GM23338 (cell line): ENCODE results near the gene SFXN1. TPM values are rescaled to one million over a fixed set of nuclear protein-coding genes. Genes with fewer than 3 reads are reported as not detected.

Source experiments
- ATAC-seq: fragments of 200-7000 bp; cut with Tn5 transposase; 3 replicates; pipeline ENCODE4 v1.9.1; 2020
- DNase-seq: peaks from one replicate; pipeline ENCODE4 v3.0.0-alpha.2; 2015; ENCODE audit warnings: low spot score
- H2AFZ ChIP-seq: fragments of 200-600 bp; sonication (generic); 2 replicates; pipeline ENCODE4 v1.8.0; 2016; ENCODE audit warnings: antibody characterized with exemption, mild to moderate bottlenecking, moderate library complexity
- H3F3A ChIP-seq: fragments of 200-600 bp; sonication (generic); replicated peaks from 2 replicates; pipeline ENCODE4 v1.8.0; 2017; ENCODE audit warnings: antibody characterized with exemption, mixed run types, low read depth
- H3K27ac ChIP-seq: fragments of 200-600 bp; sonication (generic); 2 replicates; pipeline ENCODE4 v1.6.1; 2016; ENCODE audit warnings: low read depth
- H3K27me3 ChIP-seq: fragments of 200-600 bp; sonication (generic); 2 replicates; pipeline ENCODE4 v1.8.0; 2016; ENCODE audit warnings: mild to moderate bottlenecking, mixed run types, moderate library complexity; ENCODE audit not compliant: insufficient read depth
- H3K36me3 ChIP-seq: fragments of 200-600 bp; sonication (generic); 2 replicates; pipeline ENCODE4 v1.8.0; 2016; ENCODE audit warnings: mild to moderate bottlenecking; ENCODE audit not compliant: insufficient read depth
- H3K4me1 ChIP-seq: fragments of 200-600 bp; sonication (generic); 2 replicates; pipeline ENCODE4 v1.8.0; 2016; ENCODE audit warnings: mild to moderate bottlenecking, moderate library complexity; ENCODE audit not compliant: insufficient read depth
- H3K4me2 ChIP-seq: fragments of 200-600 bp; sonication (generic); 2 replicates; pipeline ENCODE4 v1.7.1; 2017; ENCODE audit warnings: mixed run types
- H3K4me3 ChIP-seq: fragments of 200-600 bp; sonication (generic); 2 replicates; pipeline ENCODE4 v1.6.1; 2016; ENCODE audit warnings: mixed run types
- H3K79me2 ChIP-seq: fragments of 200-600 bp; sonication (generic); replicated peaks from 2 replicates; pipeline ENCODE4 v1.8.0; 2017; ENCODE audit warnings: mild to moderate bottlenecking; ENCODE audit not compliant: insufficient read depth
- H3K9me2 ChIP-seq: fragments of 200-600 bp; sonication (generic); 2 replicates; pipeline ENCODE4 v1.8.0; 2017; ENCODE audit not compliant: insufficient read depth
- H4K20me1 ChIP-seq: fragments of 200-600 bp; sonication (generic); replicated peaks from 2 replicates; pipeline ENCODE4 v1.8.0; 2017; ENCODE audit warnings: mild to moderate bottlenecking; ENCODE audit not compliant: insufficient read depth
- H3K27ac Mint-ChIP-seq: 2 replicates; pipeline ENCODE4 v1.8.0; 2020; ENCODE audit warnings: inconsistent platforms, mild to moderate bottlenecking, moderate library complexity, mixed read lengths
- H3K27me3 Mint-ChIP-seq: 3 replicates; pipeline ENCODE4 v1.8.0; 2022; ENCODE audit warnings: low read depth, mild to moderate bottlenecking, moderate library complexity, mixed read lengths, inconsistent platforms; ENCODE audit not compliant: insufficient read depth, poor library complexity
- H3K36me3 Mint-ChIP-seq: 3 replicates; pipeline ENCODE4 v1.8.0; 2021; ENCODE audit warnings: low read depth, mild to moderate bottlenecking, inconsistent platforms, moderate library complexity, mixed read lengths
- H3K4me1 Mint-ChIP-seq: 3 replicates; pipeline ENCODE4 v1.8.0; 2020; ENCODE audit warnings: mild to moderate bottlenecking, inconsistent platforms, mixed read lengths
- H3K4me3 Mint-ChIP-seq: 3 replicates; pipeline ENCODE4 v1.8.0; 2021; ENCODE audit warnings: moderate library complexity, mild to moderate bottlenecking, inconsistent platforms, mixed read lengths
- H3K9me3 Mint-ChIP-seq: 3 replicates; pipeline ENCODE4 v1.8.0; 2020; ENCODE audit warnings: moderate library complexity, mild to moderate bottlenecking, inconsistent platforms, mixed read lengths
- CREB1 ChIP-seq: fragments of 250-450 bp; sonication (Bioruptor Pico); IDR thresholded peaks from 2 replicates; pipeline ENCODE4 v1.5.0; 2020; ENCODE audit warnings: low read depth, mild to moderate bottlenecking, moderate library complexity
- EZH2 ChIP-seq: fragments of 200-600 bp; sonication (generic); IDR thresholded peaks from one replicate; pipeline ENCODE4 v1.8.0; 2017; ENCODE audit warnings: antibody characterized with exemption, mild to moderate bottlenecking, low read depth; ENCODE audit not compliant: unreplicated experiment
- EZH2phosphoT487 ChIP-seq: fragments of 200-600 bp; sonication (generic); IDR thresholded peaks from one replicate; pipeline ENCODE4 v1.8.1; 2018; ENCODE audit warnings: antibody characterized with exemption; ENCODE audit not compliant: unreplicated experiment
- JUNB ChIP-seq: IDR thresholded peaks from one replicate; pipeline ENCODE4 v1.6.1; 2016; ENCODE audit warnings: antibody characterized with exemption; ENCODE audit not compliant: unreplicated experiment
- NANOG ChIP-seq: IDR thresholded peaks from 2 replicates; pipeline ENCODE4 v1.6.1; 2016; ENCODE audit warnings: antibody characterized with exemption, borderline replicate concordance
- POLR2AphosphoS5 ChIP-seq: IDR thresholded peaks from 2 replicates; pipeline ENCODE4 v1.6.1; 2016; ENCODE audit warnings: antibody characterized with exemption, low read depth
- STAT1 ChIP-seq: IDR thresholded peaks from one replicate; pipeline ENCODE4 v1.6.1; 2016; ENCODE audit warnings: antibody characterized with exemption; ENCODE audit not compliant: unreplicated experiment
- ZNF114 ChIP-seq: fragments of 250-450 bp; sonication (Bioruptor Pico); IDR thresholded peaks from 2 replicates; pipeline ENCODE4 v1.5.0; 2020; ENCODE audit warnings: mild to moderate bottlenecking, moderate library complexity
- polyA plus RNA-seq: library from polyadenylated mRNA; unstranded; fragments of >200 nt; fragmentation: Nextera tagmentation; extraction: Ambion mirVana; gene quantifications from 2 replicates; pipeline ENCODE4 v1.2.1, GENCODE V29; 2016
- total RNA-seq: library from RNA; depleted of rRNA; stranded (reverse); fragments of >200 nt; shearing (Covaris generic); gene quantifications from 2 replicates; pipeline ENCODE4 v1.2.3, GENCODE V29; 2014
- TF ChIP-seq, protein P1 (sequence below), 2 experiments: fragments of 200-600 bp in 1 of 2; sonication (generic) in 1 of 2; conservative IDR thresholded peaks; 2 replicates each; pipeline versions ENCODE4 v1.5.1 to v1.6.1; 2016 to 2017; ENCODE audit warnings: antibody characterized with exemption in 2 of 2, low read depth in 2 of 2, mild to moderate bottlenecking in 2 of 2, moderate library complexity in 1 of 2
- TF ChIP-seq, protein P2 (sequence below): IDR thresholded peaks from one replicate; pipeline ENCODE4 v1.6.1; 2018; ENCODE audit warnings: antibody characterized with exemption; ENCODE audit not compliant: unreplicated experiment
- TF ChIP-seq, protein P3 (sequence below): IDR thresholded peaks from 2 replicates; pipeline ENCODE4 v1.6.1; 2016; ENCODE audit warnings: antibody characterized with exemption

The SFXN1 gene
- total and polyA plus RNA-seq, 2 experiments from 2014 or later: 44.0 to 97.7 TPM

DNA sequence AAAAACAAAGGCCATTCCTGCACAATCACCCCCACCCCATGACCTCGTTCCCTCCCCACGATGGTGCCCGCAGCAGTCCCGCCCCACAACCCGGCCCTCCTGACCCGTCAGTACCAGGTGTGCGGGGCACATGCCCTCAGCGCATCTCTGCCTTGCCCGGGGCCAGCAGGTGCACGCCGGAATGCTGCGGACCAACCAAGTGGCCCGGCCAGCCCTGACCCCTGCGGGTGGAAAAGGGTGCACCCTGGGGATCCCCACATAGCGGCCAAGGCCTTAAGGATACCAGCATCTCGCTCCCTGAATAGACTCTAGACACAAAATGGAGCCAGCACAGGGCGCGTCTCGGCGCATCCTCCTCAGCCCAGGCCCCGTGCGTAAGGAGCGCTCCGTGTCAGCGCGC lies 6.0 kb downstream of the SFXN1 start:
- H3K27ac ChIP-seq: no peak overlapping the region
- ATAC-seq: no peak; the same call in 2 of the 3 replicates
- H3K27me3 ChIP-seq: no peaks in the 10 kb centered on the region
- H3K4me1 ChIP-seq: peaks cover 9% of the 10 kb centered on the region
- H3K9me2 ChIP-seq: no peaks in the 10 kb centered on the region
- TF ChIP-seq EZH2phosphoT487 (no peak), NANOG (no peak), ZNF114 (CRISPR knock-in tag) (no peak), CREB1 (no peak), JUNB (no peak), EZH2 (no peak), POLR2AphosphoS5 (no peak), STAT1 (no peak)
- TF ChIP-seq, protein P1, sequence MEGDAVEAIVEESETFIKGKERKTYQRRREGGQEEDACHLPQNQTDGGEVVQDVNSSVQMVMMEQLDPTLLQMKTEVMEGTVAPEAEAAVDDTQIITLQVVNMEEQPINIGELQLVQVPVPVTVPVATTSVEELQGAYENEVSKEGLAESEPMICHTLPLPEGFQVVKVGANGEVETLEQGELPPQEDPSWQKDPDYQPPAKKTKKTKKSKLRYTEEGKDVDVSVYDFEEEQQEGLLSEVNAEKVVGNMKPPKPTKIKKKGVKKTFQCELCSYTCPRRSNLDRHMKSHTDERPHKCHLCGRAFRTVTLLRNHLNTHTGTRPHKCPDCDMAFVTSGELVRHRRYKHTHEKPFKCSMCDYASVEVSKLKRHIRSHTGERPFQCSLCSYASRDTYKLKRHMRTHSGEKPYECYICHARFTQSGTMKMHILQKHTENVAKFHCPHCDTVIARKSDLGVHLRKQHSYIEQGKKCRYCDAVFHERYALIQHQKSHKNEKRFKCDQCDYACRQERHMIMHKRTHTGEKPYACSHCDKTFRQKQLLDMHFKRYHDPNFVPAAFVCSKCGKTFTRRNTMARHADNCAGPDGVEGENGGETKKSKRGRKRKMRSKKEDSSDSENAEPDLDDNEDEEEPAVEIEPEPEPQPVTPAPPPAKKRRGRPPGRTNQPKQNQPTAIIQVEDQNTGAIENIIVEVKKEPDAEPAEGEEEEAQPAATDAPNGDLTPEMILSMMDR (conservative IDR thresholded peaks at IDR 0.05; ENCODE audit: low read depth in 2 of 2): no peak
- TF ChIP-seq, protein P2, sequence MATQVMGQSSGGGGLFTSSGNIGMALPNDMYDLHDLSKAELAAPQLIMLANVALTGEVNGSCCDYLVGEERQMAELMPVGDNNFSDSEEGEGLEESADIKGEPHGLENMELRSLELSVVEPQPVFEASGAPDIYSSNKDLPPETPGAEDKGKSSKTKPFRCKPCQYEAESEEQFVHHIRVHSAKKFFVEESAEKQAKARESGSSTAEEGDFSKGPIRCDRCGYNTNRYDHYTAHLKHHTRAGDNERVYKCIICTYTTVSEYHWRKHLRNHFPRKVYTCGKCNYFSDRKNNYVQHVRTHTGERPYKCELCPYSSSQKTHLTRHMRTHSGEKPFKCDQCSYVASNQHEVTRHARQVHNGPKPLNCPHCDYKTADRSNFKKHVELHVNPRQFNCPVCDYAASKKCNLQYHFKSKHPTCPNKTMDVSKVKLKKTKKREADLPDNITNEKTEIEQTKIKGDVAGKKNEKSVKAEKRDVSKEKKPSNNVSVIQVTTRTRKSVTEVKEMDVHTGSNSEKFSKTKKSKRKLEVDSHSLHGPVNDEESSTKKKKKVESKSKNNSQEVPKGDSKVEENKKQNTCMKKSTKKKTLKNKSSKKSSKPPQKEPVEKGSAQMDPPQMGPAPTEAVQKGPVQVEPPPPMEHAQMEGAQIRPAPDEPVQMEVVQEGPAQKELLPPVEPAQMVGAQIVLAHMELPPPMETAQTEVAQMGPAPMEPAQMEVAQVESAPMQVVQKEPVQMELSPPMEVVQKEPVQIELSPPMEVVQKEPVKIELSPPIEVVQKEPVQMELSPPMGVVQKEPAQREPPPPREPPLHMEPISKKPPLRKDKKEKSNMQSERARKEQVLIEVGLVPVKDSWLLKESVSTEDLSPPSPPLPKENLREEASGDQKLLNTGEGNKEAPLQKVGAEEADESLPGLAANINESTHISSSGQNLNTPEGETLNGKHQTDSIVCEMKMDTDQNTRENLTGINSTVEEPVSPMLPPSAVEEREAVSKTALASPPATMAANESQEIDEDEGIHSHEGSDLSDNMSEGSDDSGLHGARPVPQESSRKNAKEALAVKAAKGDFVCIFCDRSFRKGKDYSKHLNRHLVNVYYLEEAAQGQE: no peak
- TF ChIP-seq, protein P3, sequence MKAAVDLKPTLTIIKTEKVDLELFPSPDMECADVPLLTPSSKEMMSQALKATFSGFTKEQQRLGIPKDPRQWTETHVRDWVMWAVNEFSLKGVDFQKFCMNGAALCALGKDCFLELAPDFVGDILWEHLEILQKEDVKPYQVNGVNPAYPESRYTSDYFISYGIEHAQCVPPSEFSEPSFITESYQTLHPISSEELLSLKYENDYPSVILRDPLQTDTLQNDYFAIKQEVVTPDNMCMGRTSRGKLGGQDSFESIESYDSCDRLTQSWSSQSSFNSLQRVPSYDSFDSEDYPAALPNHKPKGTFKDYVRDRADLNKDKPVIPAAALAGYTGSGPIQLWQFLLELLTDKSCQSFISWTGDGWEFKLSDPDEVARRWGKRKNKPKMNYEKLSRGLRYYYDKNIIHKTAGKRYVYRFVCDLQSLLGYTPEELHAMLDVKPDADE: no peak
- peaks cover 100% of the 10 kb centered on the region for H3K79me2 ChIP-seq
- H3K4me3 Mint-ChIP-seq: no peak overlapping the region
- DNase-seq: no peak
- no peaks in the 10 kb centered on the region for H3K9me3 Mint-ChIP-seq
- no peak overlapping the region for H3K4me3 ChIP-seq
- H2AFZ ChIP-seq: no peak overlapping the region
- H3K4me1 Mint-ChIP-seq: peaks cover 20% of the 10 kb centered on the region
- peaks cover 71% of the 10 kb centered on the region for H4K20me1 ChIP-seq
- 0 out of 2 replicates have a peak, but pooled peaks cover 3% of the 10 kb centered on the region for H3F3A ChIP-seq
- H3K4me2 ChIP-seq: no peak overlapping the region
- H3K27ac Mint-ChIP-seq: no peak overlapping the region
- 0 out of 2 replicates have a peak, but pooled peaks cover 5% of the 10 kb centered on the region for H3K36me3 ChIP-seq
- H3K27me3 Mint-ChIP-seq: peaks cover 10% of the 10 kb centered on the region
- H3K36me3 Mint-ChIP-seq: peaks cover 74% of the 10 kb centered on the region
